Measurements from ENCODE around the gene CYB5A.

GRCh38 chr18:74228312-74228711 lies 63.5 kb downstream of the CYB5A start:
- TF ChIP-seq, protein P1, sequence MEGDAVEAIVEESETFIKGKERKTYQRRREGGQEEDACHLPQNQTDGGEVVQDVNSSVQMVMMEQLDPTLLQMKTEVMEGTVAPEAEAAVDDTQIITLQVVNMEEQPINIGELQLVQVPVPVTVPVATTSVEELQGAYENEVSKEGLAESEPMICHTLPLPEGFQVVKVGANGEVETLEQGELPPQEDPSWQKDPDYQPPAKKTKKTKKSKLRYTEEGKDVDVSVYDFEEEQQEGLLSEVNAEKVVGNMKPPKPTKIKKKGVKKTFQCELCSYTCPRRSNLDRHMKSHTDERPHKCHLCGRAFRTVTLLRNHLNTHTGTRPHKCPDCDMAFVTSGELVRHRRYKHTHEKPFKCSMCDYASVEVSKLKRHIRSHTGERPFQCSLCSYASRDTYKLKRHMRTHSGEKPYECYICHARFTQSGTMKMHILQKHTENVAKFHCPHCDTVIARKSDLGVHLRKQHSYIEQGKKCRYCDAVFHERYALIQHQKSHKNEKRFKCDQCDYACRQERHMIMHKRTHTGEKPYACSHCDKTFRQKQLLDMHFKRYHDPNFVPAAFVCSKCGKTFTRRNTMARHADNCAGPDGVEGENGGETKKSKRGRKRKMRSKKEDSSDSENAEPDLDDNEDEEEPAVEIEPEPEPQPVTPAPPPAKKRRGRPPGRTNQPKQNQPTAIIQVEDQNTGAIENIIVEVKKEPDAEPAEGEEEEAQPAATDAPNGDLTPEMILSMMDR (IDR thresholded peaks at IDR 0.05; ENCODE audit: poor library complexity), result no peak
- no peak for TF ChIP-seq EZH2 (IDR thresholded peaks at IDR 0.05; ENCODE audit: borderline replicate concordance)
- TF ChIP-seq EZH2phosphoT487 (IDR thresholded peaks at IDR 0.05; ENCODE audit: low read depth, severe bottlenecking, unreplicated experiment), result no peak

Measured in hepatocyte (in vitro differentiated cells).